H1 (cell line): Measurements from ENCODE around the gene RAET1G. TPM values are rescaled to one million over a fixed set of nuclear protein-coding genes. Genes with fewer than 3 reads are reported as not detected.
A peak's percentile ranks its signal among the peaks of the same experiment; 100 is the strongest.

Source experiments
- CTCF ChIA-PET: fragments of 300-600 bp; sonication (Branson Sonifier 250); formaldehyde crosslinking; loops from one replicate; lab custom pipeline; 2021; ENCODE audit not compliant: partially characterized antibody; lab: Charles Lee
- POLR2A ChIA-PET: fragments of 300-600 bp; sonication (Branson Sonifier 250); formaldehyde crosslinking; loops from one replicate; lab custom pipeline; 2021; ENCODE audit warnings: inconsistent platforms; ENCODE audit not compliant: partially characterized antibody; lab: Charles Lee
- DNase-seq, 2 experiments: peaks; one replicate each; pipeline versions ENCODE4 v3.0.0 to v3.0.0-alpha.2; 2010 to 2022; ENCODE audit warnings: low spot score in 2 of 2, low read depth in 1 of 2, mixed read lengths in 1 of 2
- FAIRE-seq: peaks from 2 replicates; lab custom pipeline; 2011; peaks lifted over from hg19 to GRCh38; lab: Jason Lieb, UNC
- H2AFZ ChIP-seq: 2 replicates; pipeline ENCODE4 v1.8.1; 2012; ENCODE audit warnings: low read length, inconsistent platforms
- H2AK5ac ChIP-seq: 2 replicates; pipeline ENCODE4 v1.6.1; 2013; ENCODE audit warnings: low read depth, low read length
- H2BK120ac ChIP-seq: replicated peaks from 2 replicates; pipeline ENCODE3; 2013; ENCODE audit warnings: low read depth, low read length, inconsistent platforms
- H2BK12ac ChIP-seq: 2 replicates; pipeline ENCODE4 v1.6.1; 2013; ENCODE audit warnings: low read depth, low read length
- H2BK15ac ChIP-seq: 2 replicates; pipeline ENCODE4 v1.6.1; 2013; ENCODE audit warnings: low read length
- H2BK20ac ChIP-seq: 2 replicates; pipeline ENCODE4 v1.6.1; 2013; ENCODE audit warnings: low read length
- H2BK5ac ChIP-seq: 2 replicates; pipeline ENCODE4 v1.6.1; 2013; ENCODE audit warnings: low read depth, low read length
- H3K14ac ChIP-seq: 2 replicates; pipeline ENCODE4 v1.6.1; 2013; ENCODE audit warnings: inconsistent platforms; ENCODE audit not compliant: insufficient read length
- H3K18ac ChIP-seq: 2 replicates; pipeline ENCODE4 v1.6.1; 2013; ENCODE audit warnings: low read length; ENCODE audit errors: extremely low read depth
- H3K23ac ChIP-seq: 2 replicates; pipeline ENCODE4 v1.6.1; 2013; ENCODE audit warnings: inconsistent platforms; ENCODE audit not compliant: insufficient read length
- H3K23me2 ChIP-seq: 2 replicates; pipeline ENCODE4 v1.6.1; 2013; ENCODE audit warnings: low read depth, low read length
- H3K27ac ChIP-seq: 2 replicates; pipeline ENCODE4 v1.6.1; 2011; ENCODE audit warnings: low read depth, low read length, inconsistent platforms
- H3K27me3 ChIP-seq, 4 experiments: replicated peaks in 1 of 4; 1 replicate in 1 of 4; 2 replicates in 3 of 4; pipeline versions ENCODE4 v1.6.1 to v1.8.1; 2011 to 2013; ENCODE audit warnings: low read length in 3 of 4, mild to moderate bottlenecking in 3 of 4, inconsistent platforms in 2 of 4, mixed read lengths in 2 of 4, moderate library complexity in 1 of 4; ENCODE audit not compliant: control insufficient read depth in 3 of 4, insufficient read depth in 3 of 4; ENCODE audit errors: extremely low read depth in 1 of 4
- H3K36me3 ChIP-seq, 4 experiments: 2 replicates each; pipeline versions ENCODE4 v1.6.1 to v1.8.1; 2011 to 2013; ENCODE audit warnings: mild to moderate bottlenecking in 4 of 4, low read length in 3 of 4, moderate library complexity in 2 of 4, control low read depth in 1 of 4, inconsistent platforms in 1 of 4; ENCODE audit not compliant: insufficient read depth in 4 of 4, control insufficient read depth in 2 of 4
- H3K4ac ChIP-seq: replicated peaks from 2 replicates; pipeline ENCODE3; 2013; ENCODE audit warnings: low read length, low read depth, mixed read lengths, inconsistent platforms; ENCODE audit not compliant: insufficient read length
- H3K4me1 ChIP-seq, 4 experiments: replicated peaks in 1 of 4; 1 replicate in 1 of 4; 2 replicates in 3 of 4; pipeline versions ENCODE4 v1.6.1 to v1.8.1; 2011 to 2013; ENCODE audit warnings: low read length in 3 of 4, inconsistent platforms in 2 of 4, mixed read lengths in 1 of 4; ENCODE audit not compliant: insufficient read depth in 4 of 4, control insufficient read depth in 3 of 4
- H3K4me2 ChIP-seq, 2 experiments: 2 replicates each; pipeline versions ENCODE4 v1.6.1 to v1.8.1; 2011 to 2013; ENCODE audit warnings: low read depth in 2 of 2, low read length in 2 of 2, control low read depth in 1 of 2, inconsistent platforms in 1 of 2, mild to moderate bottlenecking in 1 of 2; ENCODE audit not compliant: insufficient read depth in 1 of 2
- H3K4me3 ChIP-seq, 4 experiments: fragments of 200-600, 300-600 bp in 1 of 4; sonication (generic), shearing (Covaris generic), sonication (Bioruptor Twin) in 1 of 4; 2 replicates each; pipeline versions ENCODE4 v1.5.1 to v1.8.1; 2011 to 2016; ENCODE audit warnings: low read length in 4 of 4, low read depth in 3 of 4, control low read depth in 2 of 4, inconsistent platforms in 2 of 4, mild to moderate bottlenecking in 2 of 4, mixed read lengths in 1 of 4, moderate library complexity in 1 of 4; ENCODE audit not compliant: insufficient read depth in 2 of 4; ENCODE audit errors: extremely low read depth in 1 of 4
- H3K56ac ChIP-seq: replicated peaks from 2 replicates; pipeline ENCODE3; 2013; ENCODE audit warnings: low read depth, mild to moderate bottlenecking, mixed read lengths, low read length, inconsistent platforms; ENCODE audit not compliant: insufficient read length
- H3K79me1 ChIP-seq: 2 replicates; pipeline ENCODE4 v1.6.1; 2013; ENCODE audit warnings: low read depth, low read length, control low read depth
- H3K79me2 ChIP-seq, 2 experiments: 2 replicates each; pipeline versions ENCODE4 v1.6.1 to v1.8.1; 2012 to 2013; ENCODE audit warnings: low read length in 2 of 2, mild to moderate bottlenecking in 2 of 2, inconsistent platforms in 1 of 2; ENCODE audit not compliant: insufficient read depth in 2 of 2, control insufficient read depth in 1 of 2
- H3K9ac ChIP-seq, 4 experiments: replicated peaks in 1 of 4; 1 replicate in 1 of 4; 2 replicates in 3 of 4; pipeline versions ENCODE4 v1.6.1 to v1.8.1; 2011 to 2013; ENCODE audit warnings: low read depth in 3 of 4, low read length in 3 of 4, control low read depth in 2 of 4, mild to moderate bottlenecking in 2 of 4, moderate library complexity in 2 of 4, inconsistent platforms in 1 of 4; ENCODE audit errors: extremely low read depth in 1 of 4
- H3K9me3 ChIP-seq, 2 experiments: 2 replicates each; pipeline versions ENCODE4 v1.6.1 to v1.8.1; 2012 to 2013; ENCODE audit warnings: mild to moderate bottlenecking in 2 of 2, moderate library complexity in 2 of 2, control low read depth in 1 of 2, inconsistent platforms in 1 of 2, low read depth in 1 of 2, low read length in 1 of 2, mixed read lengths in 1 of 2; ENCODE audit not compliant: insufficient read depth in 2 of 2
- H4K20me1 ChIP-seq, 2 experiments: replicated peaks in 1 of 2; 2 replicates each; pipeline versions ENCODE3 to v1.8.1; 2011 to 2013; ENCODE audit warnings: inconsistent platforms in 2 of 2, low read length in 2 of 2, mild to moderate bottlenecking in 1 of 2; ENCODE audit not compliant: insufficient read depth in 2 of 2, control insufficient read depth in 1 of 2
- H4K5ac ChIP-seq: 2 replicates; pipeline ENCODE4 v1.6.1; 2013; ENCODE audit warnings: low read length, low read depth, mixed read lengths, inconsistent platforms; ENCODE audit not compliant: insufficient read length
- H4K8ac ChIP-seq: 2 replicates; pipeline ENCODE4 v1.8.0; 2013; ENCODE audit warnings: mild to moderate bottlenecking, moderate library complexity, low read length, inconsistent platforms; ENCODE audit not compliant: insufficient read depth; ENCODE audit errors: extremely low read depth
- H4K91ac ChIP-seq: replicated peaks from 2 replicates; pipeline ENCODE3; 2013; ENCODE audit warnings: low read length, mixed read lengths, inconsistent platforms; ENCODE audit not compliant: insufficient read length
- BACH1 ChIP-seq: IDR thresholded peaks from 2 replicates; pipeline ENCODE4 v1.6.1; 2012; ENCODE audit warnings: low read length, improper control_type of control experiment
- BCL11A ChIP-seq, 2 experiments: IDR thresholded peaks; one replicate each; pipeline ENCODE4 v1.6.1; 2011; ENCODE audit warnings: low read depth in 2 of 2, low read length in 2 of 2, mild to moderate bottlenecking in 2 of 2
- BRCA1 ChIP-seq: IDR thresholded peaks from 2 replicates; pipeline ENCODE4 v1.6.1; 2012; ENCODE audit warnings: low read depth, low read length, improper control_type of control experiment
- CBX8 ChIP-seq: fragments of 300-800, 300-1000 bp; sonication (generic); IDR thresholded peaks from 2 replicates; pipeline ENCODE4 v1.7.1; 2016; ENCODE audit warnings: low read depth, low read length, borderline replicate concordance
- CREB1 ChIP-seq: IDR thresholded peaks from 2 replicates; pipeline ENCODE4 v1.6.1; 2012; ENCODE audit warnings: inconsistent platforms
- EGR1 ChIP-seq: IDR thresholded peaks from 2 replicates; pipeline ENCODE4 v1.6.1; 2011; ENCODE audit warnings: low read depth, low read length, borderline replicate concordance
- GTF2F1 ChIP-seq: IDR thresholded peaks from 2 replicates; pipeline ENCODE4 v1.6.1; 2012; ENCODE audit warnings: low read depth, low read length, improper control_type of control experiment, borderline replicate concordance
- HDAC6 ChIP-seq: IDR thresholded peaks from one replicate; pipeline ENCODE4 v1.7.1; 2012; ENCODE audit warnings: low read depth, mild to moderate bottlenecking, inconsistent platforms, low read length, moderate library complexity
- JUND ChIP-seq: IDR thresholded peaks from 2 replicates; pipeline ENCODE4 v1.6.1; 2011; ENCODE audit warnings: mild to moderate bottlenecking, improper control_type of control experiment, low read length
- KDM4A ChIP-seq: IDR thresholded peaks from one replicate; pipeline ENCODE4 v1.7.1; 2012; ENCODE audit warnings: low read depth, mild to moderate bottlenecking, moderate library complexity, low read length, inconsistent platforms; ENCODE audit not compliant: severe bottlenecking
- PHF8 ChIP-seq: fragments of 200-600 bp; sonication (generic); conservative IDR thresholded peaks from 2 replicates; pipeline ENCODE4 v1.7.1; 2012; ENCODE audit warnings: low read depth, mild to moderate bottlenecking, inconsistent platforms, low read length, moderate library complexity
- POLR2A ChIP-seq, 2 experiments: IDR thresholded peaks; 1 replicate in 1 of 2; 2 replicates in 1 of 2; pipeline ENCODE4 v1.6.1; 2011; ENCODE audit warnings: low read depth in 2 of 2, low read length in 2 of 2, mild to moderate bottlenecking in 2 of 2; ENCODE audit errors: control extremely low read depth in 1 of 2
- RFX5 ChIP-seq: IDR thresholded peaks from 2 replicates; pipeline ENCODE4 v1.6.1; 2011; ENCODE audit warnings: low read depth, low read length, improper control_type of control experiment, borderline replicate concordance
- SRF ChIP-seq: IDR thresholded peaks from 2 replicates; pipeline ENCODE4 v1.6.1; 2011; ENCODE audit warnings: mild to moderate bottlenecking, low read depth, low read length, moderate library complexity
- TAF1 ChIP-seq: IDR thresholded peaks from 2 replicates; pipeline ENCODE4 v1.6.1; 2011; ENCODE audit warnings: mild to moderate bottlenecking, low read depth, low read length
- TEAD4 ChIP-seq: IDR thresholded peaks from 2 replicates; pipeline ENCODE4 v1.6.1; 2012; ENCODE audit warnings: low read depth, low read length, inconsistent platforms, mixed read lengths
- WGBS, 2 experiments: shearing (Covaris generic) in 1 of 2; methylation state at CpG; one replicate each; pipeline versions ENCODE4 v1.1.6 to v1.1.7; 2013 to 2015; ENCODE audit warnings: low lambda C conversion rate in 2 of 2, mixed read lengths in 2 of 2, inconsistent platforms in 1 of 2, low coverage in 1 of 2, missing lambda C conversion rate in 1 of 2; ENCODE audit not compliant: insufficient replicate concordance in 2 of 2, insufficient coverage in 1 of 2, insufficient read length in 1 of 2; ENCODE audit errors: extremely low coverage in 1 of 2, missing lambda C conversion rate in 1 of 2; 5-methylcytosine and 5-hydroxymethylcytosine counted together
- polyA plus RNA-seq, 7 experiments: library from polyadenylated mRNA; depleted of rRNA in 3 of 7; stranded (reverse) in 5 of 7; unstranded in 2 of 7; fragments of >200 nt in 5 of 7; fragments of 200-250 nt in 2 of 7; gene quantifications; 1 replicate in 5 of 7; 2 replicates in 1 of 7; 4 replicates in 1 of 7; pipeline versions ENCODE4 v1.2.1 to v1.2.3, GENCODE V29; 2011 to 2013; ENCODE audit warnings: missing spikeins in 2 of 7, mixed read lengths in 2 of 7
- total RNA-seq: library from RNA; stranded (reverse); fragmentation: NEBNext Ultra II Directional; extraction: Animal tissue kit (Norgen Biotek cat#: 25700); gene quantifications from 2 replicates; pipeline ENCODE4 v1.2.1, GENCODE V29; 2021

RAET1G gene
- total and polyA plus RNA-seq, 2 of the 8 experiments (the other 6 are each of a cell fraction or from before 2014, with no cell fraction given), result 0.08 TPM; not detected in 1

DNA sequence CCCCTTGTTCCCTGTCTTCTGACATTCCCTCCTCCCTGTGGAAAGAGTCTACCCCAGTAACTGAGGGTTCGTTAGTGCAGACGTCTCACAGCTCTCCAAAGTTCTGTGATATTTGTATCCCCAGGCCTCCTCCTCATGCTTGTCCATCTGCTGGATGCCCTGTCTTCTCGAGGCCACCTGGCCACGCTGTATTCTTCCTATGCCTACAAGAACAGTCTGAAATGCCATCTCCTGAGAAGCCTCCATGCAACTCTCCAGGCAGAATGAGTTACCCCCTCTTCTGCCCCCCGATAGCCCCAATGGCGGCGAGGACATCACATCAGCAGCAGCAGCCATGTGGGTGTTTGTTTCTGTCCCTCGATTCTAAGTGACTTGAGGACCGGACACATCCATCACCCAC, 28.2 kb upstream of the RAET1G start:
- POLR2A ChIA-PET, result no interaction called here
- H3K27me3 ChIP-seq, result peaks cover 20 to 68% (median 45%) of the 10 kb centered on the region in 4 experiments

More for the DNA sequence above, 28.2 kb upstream of the RAET1G start:
- peaks cover 0 to 3% of the 10 kb centered on the region in 2 experiments for H4K20me1 ChIP-seq
- H3K79me2 ChIP-seq, result no peaks in the 10 kb centered on the region
- FAIRE-seq, result no peak
- WGBS, 2 experiments, result 84% methylated on average over 9 of the region's 9 CpGs; no CpG with 5 or more reads in 1 of the 2 experiments
- H3K18ac ChIP-seq, result no peak overlapping the region
- H2AFZ ChIP-seq, result no peak overlapping the region
- no peak overlapping the region for H2BK5ac ChIP-seq
- peaks cover 1% of the 10 kb centered on the region; the same call in 1 of the 2 replicates for H3K23me2 ChIP-seq
- no peak overlapping the region for H3K4ac ChIP-seq
- no peak overlapping the region for H3K56ac ChIP-seq
- H4K5ac ChIP-seq, result no peak overlapping the region
- no peaks in the 10 kb centered on the region for H3K79me1 ChIP-seq
- H2BK120ac ChIP-seq, result no peak overlapping the region
- H2BK12ac ChIP-seq, result no peak overlapping the region
- TF ChIP-seq EGR1 (no peak), BRCA1 (no peak), PHF8 (no peak), TAF1 (no peak), POLR2A (IDR thresholded peaks at IDR 0.05; ENCODE audit: control extremely low read depth in 1 of 2, low read depth in 2 of 2, low read length in 2 of 2) (no peak), HDAC6 (no peak), BCL11A (IDR thresholded peaks at IDR 0.05; ENCODE audit: low read depth in 2 of 2, low read length in 2 of 2) (no peak), JUND (no peak), CBX8 (no peak), SRF (no peak), BACH1 (no peak), CREB1 (no peak), TEAD4 (no peak), RFX5 (no peak), KDM4A (no peak), GTF2F1 (no peak)
- H3K14ac ChIP-seq, result no peak overlapping the region
- no peak overlapping the region for H3K23ac ChIP-seq
- no peak overlapping the region for H4K91ac ChIP-seq
- no peak overlapping the region for H3K9ac ChIP-seq
- DNase-seq, result peak in 1 of 2 experiments; percentile 20
- no peaks in the 10 kb centered on the region for H3K9me3 ChIP-seq
- H3K4me2 ChIP-seq, result no peak overlapping the region
- no peak overlapping the region for H2AK5ac ChIP-seq
- H3K4me1 ChIP-seq, result peaks cover 0 to 2% (median 0%) of the 10 kb centered on the region in 4 experiments; a peak in 1 of 7 replicates
- CTCF ChIA-PET, result interaction anchor here (0.6 to 2.3 kb wide), 9 partner anchors 10 to 650 kb away, joined by 3 to 15 read pairs (median 5); no protein-coding TSS in a partner anchor
- H3K4me3 ChIP-seq, result no peak overlapping the region
- H4K8ac ChIP-seq, result no peak overlapping the region
- H3K27ac ChIP-seq, result no peak overlapping the region
- no peaks in the 10 kb centered on the region for H3K36me3 ChIP-seq
- H2BK20ac ChIP-seq, result no peak overlapping the region
- H2BK15ac ChIP-seq, result no peak overlapping the region
